WTC11 (cell line): Measurements from ENCODE around the gene NXPH4.

Experiments used
- FOXJ3 ChIP-seq: sonication (generic); formaldehyde crosslinking; IDR thresholded peaks from 2 replicates; pipeline ENCODE4 v1.9.0; 2021; ENCODE audit warnings: missing genetic modification reagents, mild to moderate bottlenecking, borderline replicate concordance
- RELA ChIP-seq: sonication (generic); formaldehyde crosslinking; IDR thresholded peaks from 2 replicates; pipeline ENCODE4 v1.8.1; 2022; ENCODE audit warnings: missing genetic modification reagents, mild to moderate bottlenecking, borderline replicate concordance
- TF ChIP-seq, protein P1 (sequence below): sonication (generic); formaldehyde crosslinking; IDR thresholded peaks from 2 replicates; pipeline ENCODE4 v1.8.0; 2022; ENCODE audit warnings: mild to moderate bottlenecking, missing genetic modification reagents

- no peak for TF ChIP-seq FOXJ3
- no peak for TF ChIP-seq RELA (CRISPR knock-in tag)
- TF ChIP-seq, protein P1, sequence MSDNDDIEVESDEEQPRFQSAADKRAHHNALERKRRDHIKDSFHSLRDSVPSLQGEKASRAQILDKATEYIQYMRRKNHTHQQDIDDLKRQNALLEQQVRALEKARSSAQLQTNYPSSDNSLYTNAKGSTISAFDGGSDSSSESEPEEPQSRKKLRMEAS (CRISPR knock-in tag): no peak
These were observed 56.9 kb downstream of the NXPH4 start for GRCh38 chr12:57273516-57273915.
